K562 (cell line): ENCODE measurements around the gene XIRP1. TPM values are rescaled to one million over a fixed set of nuclear protein-coding genes. Genes with fewer than 3 reads are reported as not detected.

Experiments used
- ATAC-seq: fragments of 200-7000 bp; cut with Tn5 transposase; 3 replicates; pipeline ENCODE4 v1.9.1; 2020; ENCODE audit warnings: moderate library complexity
- BruUV-seq: library from RNA; stranded (reverse); fragments of 400-500 nt; replicated peaks from 2 replicates; lab custom pipeline; 2021; lab: Mats Ljungman, UMichigan
- CTCF ChIA-PET: fragments of 300-600 bp; formaldehyde crosslinking; extraction: SDS; loops from one replicate; lab custom pipeline; 2021; ENCODE audit warnings: low intra/inter-chr PET ratio; lab: Yijun Ruan, JAX
- POLR2A ChIA-PET: fragments of 300-600, 350-650 bp; sonication (Branson Sonifier 250); formaldehyde crosslinking; extraction: SDS; loops from one replicate; lab custom pipeline; 2021; ENCODE audit warnings: antibody characterized with exemption, inconsistent platforms; lab: Yijun Ruan, JAX
- DNase-seq, 4 experiments: peaks; one replicate each; pipeline versions ENCODE4 v3.0.0 to v3.0.0-alpha.2; 2011 to 2018; ENCODE audit warnings: low spot score in 3 of 4, mixed read lengths in 3 of 4; ENCODE audit errors: extremely low read depth in 1 of 4
- FAIRE-seq: peaks from 2 replicates; lab custom pipeline; 2011; peaks lifted over from hg19 to GRCh38; lab: Jason Lieb, UNC
- H2AFZ ChIP-seq: 2 replicates; pipeline ENCODE4 v1.6.0; 2011; ENCODE audit warnings: low read depth, low read length, control low read depth, inconsistent platforms
- H3K27ac ChIP-seq: fragments of 200-600 bp; 3 replicates; pipeline ENCODE4 v1.8.0; 2011; ENCODE audit warnings: low read depth, mild to moderate bottlenecking, control low read depth, inconsistent platforms, low read length, moderate library complexity, mixed read lengths; ENCODE audit errors: extremely low read depth
- H3K27me3 ChIP-seq, 2 experiments: fragments of 300-600 bp in 1 of 2; 2 replicates in 1 of 2; 3 replicates in 1 of 2; pipeline versions ENCODE4 v1.6.0 to v1.8.0; 2011; ENCODE audit warnings: inconsistent platforms in 2 of 2, low read length in 2 of 2, mild to moderate bottlenecking in 1 of 2, mixed read lengths in 1 of 2, moderate library complexity in 1 of 2; ENCODE audit not compliant: control insufficient read depth in 2 of 2, insufficient read depth in 2 of 2
- H3K36me3 ChIP-seq: fragments of 300-600 bp; 3 replicates; pipeline ENCODE4 v1.8.0; 2011; ENCODE audit warnings: mild to moderate bottlenecking, low read length, inconsistent platforms; ENCODE audit not compliant: control insufficient read depth, insufficient read depth
- H3K4me1 ChIP-seq, 2 experiments: fragments of 200-600 bp in 1 of 2; replicated peaks in 1 of 2; 2 replicates in 1 of 2; 3 replicates in 1 of 2; pipeline versions ENCODE4 v1.5.1 to v1.8.0; 2011; ENCODE audit warnings: inconsistent platforms in 2 of 2, low read length in 2 of 2, mild to moderate bottlenecking in 1 of 2, mixed read lengths in 1 of 2, moderate library complexity in 1 of 2; ENCODE audit not compliant: control insufficient read depth in 2 of 2, insufficient read depth in 2 of 2
- H3K4me2 ChIP-seq: 2 replicates; pipeline ENCODE4 v1.6.1; 2011; ENCODE audit warnings: low read length, control low read depth, inconsistent platforms, mixed read lengths; ENCODE audit not compliant: insufficient read depth
- H3K4me3 ChIP-seq: fragments of 200-600 bp; sonication (generic), shearing (Covaris generic); 2 replicates; pipeline ENCODE4 v1.5.1; 2016; ENCODE audit warnings: control low read depth, inconsistent platforms
- H3K79me2 ChIP-seq: fragments of 200-600 bp; 3 replicates; pipeline ENCODE4 v1.8.0; 2011; ENCODE audit warnings: low read length, inconsistent platforms; ENCODE audit not compliant: control insufficient read depth, insufficient read depth
- H3K9ac ChIP-seq, 2 experiments: 2 replicates each; pipeline versions ENCODE4 v1.6.0 to v1.6.1; 2011; ENCODE audit warnings: low read depth in 2 of 2, low read length in 2 of 2, control low read depth in 1 of 2, inconsistent platforms in 1 of 2, mild to moderate bottlenecking in 1 of 2, mixed read lengths in 1 of 2; ENCODE audit not compliant: insufficient read depth in 1 of 2
- H3K9me1 ChIP-seq: one replicate; pipeline ENCODE4 v1.6.0; 2011; ENCODE audit warnings: inconsistent platforms, mild to moderate bottlenecking, low read length, moderate library complexity; ENCODE audit not compliant: control insufficient read depth, insufficient read depth
- H3K9me3 ChIP-seq: replicated peaks from 2 replicates; pipeline ENCODE4 v1.5.1; 2011; ENCODE audit warnings: low read depth, low read length, inconsistent platforms; ENCODE audit not compliant: control insufficient read depth, insufficient read depth
- H4K20me1 ChIP-seq: replicated peaks from 2 replicates; pipeline ENCODE4 v1.6.1; 2011; ENCODE audit warnings: low read length, inconsistent platforms, mixed read lengths; ENCODE audit not compliant: control insufficient read depth, insufficient read depth
- TCF15 ChIP-seq: fragments of 250-450 bp; sonication (Bioruptor Pico); IDR thresholded peaks from 2 replicates; pipeline ENCODE4 v1.8.0; 2022; ENCODE audit warnings: moderate library complexity, mild to moderate bottlenecking, inconsistent platforms
- TRIM24 ChIP-seq, 2 experiments: fragments of 450-650 bp; IDR thresholded peaks; 2 replicates each; pipeline ENCODE4 v1.6.1; 2016
- ZNF239 ChIP-seq: fragments of 250-450 bp; sonication (Bioruptor Pico); IDR thresholded peaks from 2 replicates; pipeline ENCODE4 v1.4.0; 2020; ENCODE audit warnings: mild to moderate bottlenecking
- ZNF407 ChIP-seq: fragments of 450-650 bp; IDR thresholded peaks from 2 replicates; pipeline ENCODE4 v1.6.1; 2016; ENCODE audit warnings: low read depth
- WGBS: fragments of 100-300 bp; shearing (Covaris generic); methylation state at CpG from one replicate; pipeline ENCODE4 v1.1.6; 2016; ENCODE audit warnings: low coverage, mixed read lengths; ENCODE audit not compliant: insufficient coverage; ENCODE audit errors: missing lambda C conversion rate; 5-methylcytosine and 5-hydroxymethylcytosine counted together
- in situ Hi-C: fragments of 300-500 bp; cut with MboI; formaldehyde crosslinking; loops from 4 replicates; pipeline ENCODE4 v1.15.0; 2018; ENCODE audit warnings: inconsistent platforms, mixed read lengths
- intact Hi-C: fragments of 100-400 bp; cut with micrococcal nuclease; formaldehyde crosslinking; loops from 2 replicates; pipeline ENCODE4 v1.14.2; 2022
- polyA plus RNA-seq, 8 experiments: library from polyadenylated mRNA; depleted of rRNA in 4 of 8; stranded (reverse) in 5 of 8; unstranded in 3 of 8; fragments of >200 nt; fragmentation: Nextera tagmentation in 2 of 8; fragmentation: Illumina TruSeq in 1 of 8; extraction: Ambion mirVana in 2 of 8; extraction: Trizol in 1 of 8; gene quantifications; 2 replicates each; pipeline versions ENCODE4 v1.2.1 to v1.2.3, GENCODE V29; 2011 to 2014; ENCODE audit warnings: inconsistent platforms in 1 of 8, missing spikeins in 1 of 8
- total RNA-seq, 7 experiments: library from RNA; depleted of rRNA in 6 of 7; stranded (reverse); fragments of >200 nt in 6 of 7; fragmentation: Illumina TruSeq in 2 of 7; extraction: Trizol in 2 of 7; gene quantifications; 2 replicates each; pipeline versions ENCODE4 v1.2.1 to v1.2.3, GENCODE V29; 2011 to 2021; ENCODE audit warnings: low replicate concordance in 1 of 7

The XIRP1 gene
- total and polyA plus RNA-seq, 9 of the 15 experiments (the other 6 are each of a cell fraction or from before 2014, with no cell fraction given): 0.03 to 0.27 (median 0.08) TPM; not detected in 3

- in situ Hi-C loops: no loop called here
- no peaks in the 10 kb centered on the region for H3K9me1 ChIP-seq
- no peaks in the 10 kb centered on the region for H3K79me2 ChIP-seq
- ATAC-seq (no peak), DNase-seq (no peak), FAIRE-seq (no peak)
- 34% methylated on average over 8 of the region's 8 CpGs for WGBS
- peaks cover 0 to 13% of the 10 kb centered on the region in 2 experiments; a peak in 2 of 5 replicates for H3K4me1 ChIP-seq
- H3K36me3 ChIP-seq: peaks cover 4% of the 10 kb centered on the region; the same call in 2 of the 3 replicates
- BruUV-seq: no TSS peak
- no peak overlapping the region for H3K4me2 ChIP-seq
- ChIA-PET CTCF (no interaction called here), POLR2A (interaction anchor here (0.6 to 2.5 kb wide), 7 partner anchors 7 to 176 kb away, joined by 3 to 17 read pairs (median 4); no protein-coding TSS in a partner anchor)
- H4K20me1 ChIP-seq: peaks cover 9% of the 10 kb centered on the region
- 0 out of 4 replicates have a peak overlapping the region, but pooled peaks of 1 of the 2 experiments have one; percentile 49 for H3K9ac ChIP-seq
- H3K27me3 ChIP-seq: peaks cover 0 to 9% of the 10 kb centered on the region in 2 experiments; a peak in 1 of 5 replicates
- H2AFZ ChIP-seq: no peak overlapping the region
- intact Hi-C loops: no loop called here
- no peak overlapping the region for H3K4me3 ChIP-seq
- H3K27ac ChIP-seq: no peak overlapping the region
- H3K9me3 ChIP-seq: no peaks in the 10 kb centered on the region
- TF ChIP-seq TCF15 (CRISPR knock-in tag): no peak
- TF ChIP-seq ZNF239 (CRISPR knock-in tag): no peak
- no peak for TF ChIP-seq ZNF407
- TF ChIP-seq TRIM24 (IDR thresholded peaks at IDR 0.05): no peak
Observed at GRCh38 chr3:39135170-39135805, 57.1 kb downstream of the XIRP1 start.
